ENCODE measurements around the gene MLANA.

The MLANA gene

GRCh38 chr9:5866685-5867084, 24.0 kb upstream of the MLANA start:
- Histone ChIP-seq H3K4me2 (ENCODE audit: low read depth, low read length, poor library complexity, severe bottlenecking) (no peak overlapping the region), H3F3A (ENCODE audit: low read depth) (no peaks in the 10 kb centered on the region), H3K9me3 (ENCODE audit: insufficient read depth, low read depth, low read length) (no peaks in the 10 kb centered on the region), H3K9me2 (replicated peaks; ENCODE audit: low read depth, low read length) (no peaks in the 10 kb centered on the region), H4K20me1 (ENCODE audit: insufficient read depth, low read length, poor library complexity, severe bottlenecking) (no peaks in the 10 kb centered on the region), H3K36me3 (ENCODE audit: insufficient read depth, low read length) (no peaks in the 10 kb centered on the region), H3K27me3 (ENCODE audit: insufficient read depth, low read length, poor library complexity, severe bottlenecking) (no peaks in the 10 kb centered on the region), H3K4me1 (ENCODE audit: insufficient read depth, low read length, poor library complexity, severe bottlenecking) (peaks cover 9% of the 10 kb centered on the region), H3K4me3 (ENCODE audit: low read length, poor library complexity, severe bottlenecking) (no peak overlapping the region), H3K79me2 (ENCODE audit: insufficient read depth, low read length) (no peaks in the 10 kb centered on the region), H3K9ac (ENCODE audit: low read depth, low read length, poor library complexity, severe bottlenecking) (no peak overlapping the region), H2AFZ (ENCODE audit: low read length) (no peak overlapping the region)
- TF ChIP-seq EZH2phosphoT487 (IDR thresholded peaks at IDR 0.05; ENCODE audit: borderline replicate concordance) = no peak
- no peak for TF ChIP-seq CTCF (conservative IDR thresholded peaks at IDR 0.05; ENCODE audit: low read length)

DNA sequence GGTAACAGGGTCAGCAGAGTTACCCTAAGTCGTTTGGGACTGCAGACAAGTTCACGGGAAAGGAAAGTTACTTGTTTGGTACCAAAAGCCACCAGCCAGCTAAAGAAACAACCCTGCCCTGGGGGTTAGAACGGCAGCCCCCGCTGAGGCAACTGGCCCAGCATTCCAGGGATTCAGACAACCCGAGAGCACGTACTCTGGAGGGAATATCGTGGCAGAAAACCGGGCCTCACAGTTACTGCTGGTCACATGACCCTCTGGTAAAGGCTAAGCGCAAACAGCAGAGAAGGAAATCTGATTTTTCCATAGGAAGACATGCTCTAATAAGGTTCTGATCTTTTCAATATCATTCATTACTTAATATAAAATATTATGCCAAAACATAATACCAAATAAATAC, 22.5 kb upstream of the MLANA start:
- Histone ChIP-seq H3K4me2 (ENCODE audit: low read depth, low read length, poor library complexity, severe bottlenecking) (no peak overlapping the region), H4K20me1 (ENCODE audit: insufficient read depth, low read length, poor library complexity, severe bottlenecking) (no peaks in the 10 kb centered on the region), H3F3A (ENCODE audit: low read depth) (no peaks in the 10 kb centered on the region), H3K36me3 (ENCODE audit: insufficient read depth, low read length) (no peaks in the 10 kb centered on the region), H3K27me3 (ENCODE audit: insufficient read depth, low read length, poor library complexity, severe bottlenecking) (no peaks in the 10 kb centered on the region), H3K79me2 (ENCODE audit: insufficient read depth, low read length) (no peaks in the 10 kb centered on the region), H3K9me2 (replicated peaks; ENCODE audit: low read depth, low read length) (no peaks in the 10 kb centered on the region), H3K4me3 (ENCODE audit: low read length, poor library complexity, severe bottlenecking) (no peak overlapping the region), H3K9me3 (ENCODE audit: insufficient read depth, low read depth, low read length) (no peaks in the 10 kb centered on the region), H3K4me1 (ENCODE audit: insufficient read depth, low read length, poor library complexity, severe bottlenecking) (peaks cover 3% of the 10 kb centered on the region), H3K9ac (ENCODE audit: low read depth, low read length, poor library complexity, severe bottlenecking) (no peak overlapping the region), H2AFZ (ENCODE audit: low read length) (no peak overlapping the region)
- TF ChIP-seq EZH2phosphoT487 (IDR thresholded peaks at IDR 0.05; ENCODE audit: borderline replicate concordance) = no peak
- TF ChIP-seq CTCF (conservative IDR thresholded peaks at IDR 0.05; ENCODE audit: low read length) = no peak

GRCh38 chr9:5869315-5870019, 21.2 kb upstream of the MLANA start:
- H3K27me3 ChIP-seq (ENCODE audit: insufficient read depth, low read length, poor library complexity, severe bottlenecking) = no peaks in the 10 kb centered on the region
- H3K79me2 ChIP-seq (ENCODE audit: insufficient read depth, low read length) = no peaks in the 10 kb centered on the region
- no peaks in the 10 kb centered on the region for H3K36me3 ChIP-seq (ENCODE audit: insufficient read depth, low read length)
- no peak overlapping the region for H3K9ac ChIP-seq (ENCODE audit: low read depth, low read length, poor library complexity, severe bottlenecking)
- H3K4me2 ChIP-seq (ENCODE audit: low read depth, low read length, poor library complexity, severe bottlenecking) = no peak overlapping the region
- H2AFZ ChIP-seq (ENCODE audit: low read length) = peak overlapping the region; percentile 29
- TF ChIP-seq CTCF (conservative IDR thresholded peaks at IDR 0.05; ENCODE audit: low read length) (peak; percentile 65), EZH2phosphoT487 (IDR thresholded peaks at IDR 0.05; ENCODE audit: borderline replicate concordance) (no peak)
- no peaks in the 10 kb centered on the region for H4K20me1 ChIP-seq (ENCODE audit: insufficient read depth, low read length, poor library complexity, severe bottlenecking)
- H3K9me3 ChIP-seq (ENCODE audit: insufficient read depth, low read depth, low read length) = no peaks in the 10 kb centered on the region
- no peaks in the 10 kb centered on the region for H3K9me2 ChIP-seq (replicated peaks; ENCODE audit: low read depth, low read length)
- no peaks in the 10 kb centered on the region for H3F3A ChIP-seq (ENCODE audit: low read depth)
- no peak overlapping the region for H3K4me3 ChIP-seq (ENCODE audit: low read length, poor library complexity, severe bottlenecking)
- H3K4me1 ChIP-seq (ENCODE audit: insufficient read depth, low read length, poor library complexity, severe bottlenecking) = peaks cover 12% of the 10 kb centered on the region
